HG03469 (cell line): Measurements from ENCODE around the gene SACM1L.
"Not testable (repeated sequence)": the region's sequence is repeated elsewhere in the genome, so short reads cannot be mapped to it uniquely, and the experiment has no call there.

Source experiments
- ATAC-seq: cut with Tn5 transposase; IDR thresholded peaks from one replicate; pipeline ENCODE4 v1.9.1; 2021; ENCODE audit warnings: mild to moderate bottlenecking, moderate library complexity, moderate number of reproducible peaks; ENCODE audit not compliant: unreplicated experiment

The SACM1L gene

GRCh38 chr3:45666757-45667431 lies 22.3 kb upstream of the SACM1L start:
- no peak for ATAC-seq

GRCh38 chr3:45667569-45667934 lies 21.6 kb upstream of the SACM1L start:
- ATAC-seq: no peak

- no peak for ATAC-seq
Measured at GRCh38 chr3:45670436-45670835, 18.8 kb upstream of the SACM1L start.

- no peak for ATAC-seq
Measured at GRCh38 chr3:45670991-45671390, 18.2 kb upstream of the SACM1L start.

GRCh38 chr3:45673273-45673672 lies 15.9 kb upstream of the SACM1L start:
- ATAC-seq: no peak

- ATAC-seq: no peak
Measured at GRCh38 chr3:45676325-45677032, 12.7 kb upstream of the SACM1L start.

GRCh38 chr3:45677033-45677446 lies 12.2 kb upstream of the SACM1L start:
- ATAC-seq: no peak

- no peak for ATAC-seq
Measured at GRCh38 chr3:45677841-45678240, 11.4 kb upstream of the SACM1L start.

- no peak for ATAC-seq
Measured at GRCh38 chr3:45679805-45680204, 9.4 kb upstream of the SACM1L start.

GRCh38 chr3:45681221-45681620 lies 8.0 kb upstream of the SACM1L start:
- no peak for ATAC-seq

- no peak for ATAC-seq
Measured at GRCh38 chr3:45681846-45682245, 7.3 kb upstream of the SACM1L start.

GRCh38 chr3:45682311-45682710 lies 6.9 kb upstream of the SACM1L start:
- no peak for ATAC-seq

GRCh38 chr3:45682786-45683185 lies 6.4 kb upstream of the SACM1L start:
- ATAC-seq: no peak

GRCh38 chr3:45683417-45684326 lies 5.5 kb upstream of the SACM1L start:
- no peak for ATAC-seq

- ATAC-seq: no peak
Measured at GRCh38 chr3:45684327-45684892, 4.8 kb upstream of the SACM1L start.

- ATAC-seq: not testable (repeated sequence)
Measured at GRCh38 chr3:45685722-45686121, 3.5 kb upstream of the SACM1L start.

GRCh38 chr3:45686850-45687249 lies 2.3 kb upstream of the SACM1L start:
- ATAC-seq: no peak

GRCh38 chr3:45687828-45688193 lies 1.4 kb upstream of the SACM1L start:
- ATAC-seq: no peak

- ATAC-seq: no peak
Measured at GRCh38 chr3:45688194-45688881, 858 bp upstream of the SACM1L start.

GRCh38 chr3:45689787-45690145 lies 570 bp downstream of the SACM1L start:
- ATAC-seq: no peak
